Measurements from ENCODE around the gene PRSS8. TPM values are rescaled to one million over a fixed set of nuclear protein-coding genes. Genes with fewer than 3 reads are reported as not detected.

PRSS8 gene
- total RNA-seq, 4 donors from 2014 or later: 0.31 to 2.6 (median 2.6) TPM; not detected in 1

GRCh38 chr16:31134625-31135534, 647 bp downstream of the PRSS8 start:
- TF ChIP-seq CTCF (IDR thresholded peaks at IDR 0.05): no peak
- ATAC-seq (ENCODE audit: low FRiP score): no peak
- DNase-seq (ENCODE audit: low spot score): no peak

- ATAC-seq (ENCODE audit: low FRiP score): no peak
- TF ChIP-seq CTCF (IDR thresholded peaks at IDR 0.05): no peak
- DNase-seq (ENCODE audit: low spot score): no peak
These were observed 1.4 kb downstream of the PRSS8 start for GRCh38 chr16:31134091-31134571.

GRCh38 chr16:31133046-31133501, 2.5 kb downstream of the PRSS8 start:
- ATAC-seq (ENCODE audit: low FRiP score): no peak
- no peak for DNase-seq (ENCODE audit: low spot score)
- TF ChIP-seq CTCF (IDR thresholded peaks at IDR 0.05): no peak

- DNase-seq (ENCODE audit: low spot score) (no peak), ATAC-seq (ENCODE audit: low FRiP score) (no peak)
- no peak for TF ChIP-seq CTCF (IDR thresholded peaks at IDR 0.05)
These were observed 3.1 kb downstream of the PRSS8 start for GRCh38 chr16:31132303-31132979.

- TF ChIP-seq CTCF (IDR thresholded peaks at IDR 0.05): no peak
- DNase-seq (ENCODE audit: low spot score) (no peak), ATAC-seq (ENCODE audit: low FRiP score) (no peak)
These were observed 3.7 kb downstream of the PRSS8 start for GRCh38 chr16:31131841-31132271.

GRCh38 chr16:31131416-31131815, 4.1 kb downstream of the PRSS8 start:
- no peak for DNase-seq (ENCODE audit: low spot score)
- no peak for ATAC-seq (ENCODE audit: low FRiP score)
- no peak for TF ChIP-seq CTCF (IDR thresholded peaks at IDR 0.05)
